Measurements from ENCODE around the gene CTLA4.

GRCh38 chr2:203870941-203871340 is 3.4 kb downstream of the CTLA4 start:
- TF ChIP-seq CTCF (IDR thresholded peaks at IDR 0.05; ENCODE audit: insufficient read depth, low read length), result no peak
- TF ChIP-seq SPI1 (IDR thresholded peaks at IDR 0.05; ENCODE audit: borderline replicate concordance, low read depth), result no peak
